Stimulated activated CD8-positive, alpha-beta memory T cell treated with anti-CD3 and anti-CD28 coated beads, Interleukin-7, amount 100 ng/mL, for 48 hours (primary cell): ENCODE measurements around the gene GPR25.

Experiments used
- DNase-seq, 2 donors: peaks; one replicate each; pipeline ENCODE4 v3.0.0-alpha.2; 2020; ENCODE audit warnings: low read depth in 1 of 2; ENCODE audit errors: extremely low read depth in 1 of 2

GPR25 gene

GRCh38 chr1:200873116-200873670 lies 412 bp downstream of the GPR25 start:
- no peak for DNase-seq

GRCh38 chr1:200873671-200874397 lies 1.1 kb downstream of the GPR25 start:
- no peak for DNase-seq

DNA sequence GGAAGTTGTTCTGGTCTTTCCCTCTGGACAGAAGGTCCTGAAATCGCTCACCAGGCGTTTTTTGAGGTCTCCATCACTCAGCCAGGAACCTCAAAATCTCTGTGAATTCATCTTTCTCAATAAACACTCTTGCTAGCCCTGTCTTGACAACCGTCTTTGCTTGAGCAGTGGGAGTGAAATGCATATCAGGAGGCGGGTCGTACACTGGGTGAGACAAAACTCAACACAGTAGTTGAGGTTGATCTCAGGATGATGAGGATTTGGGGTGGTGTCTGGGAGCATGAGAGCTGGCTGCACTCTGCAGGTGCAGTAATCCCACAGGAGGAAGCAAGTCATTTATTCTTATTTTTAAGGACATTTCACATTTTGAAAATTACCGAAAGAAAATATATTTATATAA lies 1.9 kb downstream of the GPR25 start:
- no peak for DNase-seq

GRCh38 chr1:200875416-200875815 lies 2.6 kb downstream of the GPR25 start:
- DNase-seq, result no peak

- DNase-seq, result no peak
Measured at GRCh38 chr1:200877010-200877409, 4.2 kb downstream of the GPR25 start.

DNA sequence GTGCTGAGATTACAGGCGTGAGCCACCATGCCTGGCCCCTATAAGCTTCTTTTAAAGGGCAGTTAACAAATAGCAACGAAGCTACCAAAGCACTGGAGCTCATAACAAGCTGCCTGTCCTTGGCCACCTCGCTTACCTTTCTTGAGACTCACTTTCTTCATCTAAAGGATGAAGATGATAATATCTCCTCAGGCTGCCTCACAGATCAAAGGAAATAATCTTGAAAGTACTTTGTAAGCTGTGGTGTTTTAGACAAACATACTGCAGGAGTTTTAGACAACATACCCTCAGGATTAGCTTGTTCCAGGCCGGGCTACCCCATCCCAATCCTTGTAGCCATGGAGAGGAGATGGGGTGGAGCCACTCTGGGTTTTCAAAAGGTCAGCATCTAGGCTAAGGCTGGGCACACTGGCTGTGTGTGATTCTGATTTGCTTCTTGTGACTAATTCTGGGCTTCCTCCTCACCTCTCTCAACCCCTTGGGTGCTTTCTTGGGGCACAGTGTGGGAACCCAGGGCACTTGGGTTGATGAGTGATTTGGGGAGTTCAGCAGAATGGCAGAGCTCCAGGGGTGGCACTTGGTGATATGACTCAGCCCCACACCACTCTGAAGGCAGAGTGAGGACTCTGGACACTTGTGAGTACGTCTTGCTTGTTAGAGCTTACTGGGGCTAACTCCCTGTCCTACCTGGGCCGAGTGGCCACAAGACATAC lies 5.2 kb downstream of the GPR25 start:
- peak; percentile 33 to 68 for DNase-seq

GRCh38 chr1:200880212-200880611 lies 7.4 kb downstream of the GPR25 start:
- peak in 1 of 2 donors; percentile 42 for DNase-seq

DNA sequence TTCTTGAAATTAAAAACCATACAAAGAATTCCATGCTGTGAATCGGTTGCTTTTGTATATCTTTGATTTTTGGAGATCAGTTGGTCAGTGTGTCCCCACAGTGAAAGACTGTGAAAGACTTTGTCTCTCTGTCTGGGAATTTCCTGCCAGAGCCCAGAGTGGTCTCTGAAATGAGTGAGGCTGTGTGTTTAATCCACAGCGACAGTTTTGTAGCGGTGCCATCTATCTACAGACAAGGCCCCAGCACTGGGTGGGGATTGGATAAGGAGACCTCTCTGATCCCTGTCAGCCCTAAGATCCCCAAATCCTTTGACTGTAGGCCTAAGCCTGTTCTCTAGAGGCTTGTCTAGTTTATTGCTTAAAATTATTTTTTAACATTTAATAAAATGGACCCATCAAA lies 10.3 kb downstream of the GPR25 start:
- no peak for DNase-seq

DNA sequence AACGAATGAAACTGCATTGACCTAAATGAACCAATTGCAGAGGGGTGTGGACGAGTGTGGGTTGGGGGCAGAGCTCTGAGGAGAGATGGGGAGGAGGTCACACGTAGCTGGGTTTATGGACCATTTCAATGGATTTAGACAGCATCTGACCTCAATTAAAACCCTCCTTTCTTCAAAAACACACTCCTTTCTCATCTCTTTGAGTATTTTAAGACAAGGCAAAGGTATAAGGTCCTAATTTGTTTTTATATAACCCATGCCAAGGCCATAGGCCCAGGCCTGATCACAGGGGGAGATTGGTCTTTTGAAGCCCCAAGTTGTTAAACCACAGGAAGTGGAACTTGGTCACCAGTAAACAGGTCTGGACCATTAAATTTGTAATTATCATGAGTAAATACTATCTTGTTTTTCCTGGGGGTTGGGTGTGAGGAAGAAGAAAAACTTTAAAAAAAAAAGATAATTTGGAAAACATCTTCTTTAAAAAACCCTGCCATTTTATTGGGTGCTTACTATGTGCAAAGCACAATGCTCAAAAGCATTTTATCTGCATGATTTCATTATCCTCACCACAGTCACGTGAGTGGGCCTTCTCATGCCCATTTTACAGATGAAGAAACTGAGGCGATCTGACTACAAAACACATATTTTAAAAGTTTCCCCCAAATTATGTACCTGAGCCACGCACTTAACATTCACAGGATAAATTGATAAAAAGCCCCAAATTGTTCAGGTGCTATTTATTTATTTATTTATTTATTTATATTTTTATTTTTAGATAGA lies 13.0 kb downstream of the GPR25 start:
- no peak for DNase-seq

- DNase-seq, result no peak
Measured at GRCh38 chr1:200886594-200886993, 13.8 kb downstream of the GPR25 start.

- no peak for DNase-seq
Measured at GRCh38 chr1:200887036-200887435, 14.3 kb downstream of the GPR25 start.

GRCh38 chr1:200887772-200888348 lies 15.1 kb downstream of the GPR25 start:
- no peak for DNase-seq

GRCh38 chr1:200888349-200888838 lies 15.6 kb downstream of the GPR25 start:
- peak; percentile 57 to 60 for DNase-seq

DNA sequence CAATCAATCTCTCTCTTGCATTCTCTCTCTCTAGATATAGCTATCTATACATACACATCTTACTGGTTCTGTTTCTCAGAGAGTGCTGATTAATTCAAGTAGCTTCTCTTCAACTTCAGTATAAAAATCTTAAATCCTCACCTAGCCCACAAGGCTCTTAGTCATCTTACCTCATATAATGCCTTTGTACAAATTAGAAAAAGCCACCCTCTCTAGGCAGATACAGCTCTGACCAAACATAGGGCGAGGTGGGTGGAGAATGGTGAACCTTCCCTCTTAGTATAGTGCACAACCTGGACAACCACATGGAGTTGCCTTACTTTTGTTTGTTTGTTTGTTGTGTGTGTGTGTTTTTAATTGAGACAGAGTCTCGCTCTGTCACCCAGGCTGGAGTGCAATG lies 16.8 kb downstream of the GPR25 start:
- DNase-seq, result no peak

DNA sequence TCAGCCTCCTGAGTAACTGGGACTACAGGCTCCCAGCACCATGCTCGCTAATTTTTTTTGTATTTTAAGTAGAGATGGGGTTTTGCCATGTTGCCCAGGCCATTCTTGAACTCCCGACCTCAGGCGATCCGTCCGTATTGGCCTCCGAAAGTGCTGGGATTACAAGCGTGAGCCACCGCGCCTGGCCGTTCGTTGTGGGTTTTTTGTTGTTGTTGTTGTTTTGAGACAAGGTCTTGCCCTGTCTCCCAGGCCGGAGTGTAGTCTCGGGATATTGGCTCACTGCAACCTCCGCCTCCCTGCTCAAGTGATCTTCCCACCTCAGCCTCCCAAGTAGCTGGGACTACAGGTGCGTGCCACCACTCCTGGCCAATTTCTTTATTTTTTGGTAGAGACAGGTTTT lies 17.2 kb downstream of the GPR25 start:
- DNase-seq, result no peak

- DNase-seq, result no peak
Measured at GRCh38 chr1:200890818-200891773, 18.3 kb downstream of the GPR25 start.

DNA sequence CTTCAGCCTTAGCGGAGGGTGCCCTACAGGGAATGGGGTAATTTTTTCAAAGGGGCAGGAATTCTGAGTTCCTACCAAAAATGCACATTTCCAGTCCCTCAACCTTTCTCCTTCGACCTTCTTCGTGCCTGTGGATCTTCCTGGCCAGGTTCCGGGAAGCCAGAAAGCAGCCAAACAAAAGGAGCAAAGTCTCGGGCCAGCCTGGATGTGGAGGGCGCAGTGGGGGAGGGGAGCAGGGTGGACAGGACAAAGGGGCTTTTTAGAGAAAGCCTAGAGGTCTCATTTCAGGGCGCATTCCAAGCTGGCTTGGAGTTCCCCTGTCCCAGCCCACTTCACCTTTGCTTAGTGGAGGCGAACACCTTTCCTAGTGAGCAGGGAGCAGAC lies 19.0 kb downstream of the GPR25 start:
- no peak for DNase-seq

GRCh38 chr1:200892546-200892945 lies 19.8 kb downstream of the GPR25 start:
- DNase-seq, result no peak

- DNase-seq, result no peak
Measured at GRCh38 chr1:200892958-200893357, 20.2 kb downstream of the GPR25 start.

- no peak for DNase-seq
Measured at GRCh38 chr1:200893411-200893901, 20.7 kb downstream of the GPR25 start.
